NCI-H748 treated with DMSO at 0.1 percent for 48 hours (cell line): ENCODE data around the gene CLSTN3.
A peak's percentile ranks its signal among the peaks of the same experiment; 100 is the strongest.

Experiments
- DNase-seq: peaks from one replicate; lab custom pipeline; 2025; lab: John Stamatoyannopoulos, UW

The CLSTN3 gene

DNA sequence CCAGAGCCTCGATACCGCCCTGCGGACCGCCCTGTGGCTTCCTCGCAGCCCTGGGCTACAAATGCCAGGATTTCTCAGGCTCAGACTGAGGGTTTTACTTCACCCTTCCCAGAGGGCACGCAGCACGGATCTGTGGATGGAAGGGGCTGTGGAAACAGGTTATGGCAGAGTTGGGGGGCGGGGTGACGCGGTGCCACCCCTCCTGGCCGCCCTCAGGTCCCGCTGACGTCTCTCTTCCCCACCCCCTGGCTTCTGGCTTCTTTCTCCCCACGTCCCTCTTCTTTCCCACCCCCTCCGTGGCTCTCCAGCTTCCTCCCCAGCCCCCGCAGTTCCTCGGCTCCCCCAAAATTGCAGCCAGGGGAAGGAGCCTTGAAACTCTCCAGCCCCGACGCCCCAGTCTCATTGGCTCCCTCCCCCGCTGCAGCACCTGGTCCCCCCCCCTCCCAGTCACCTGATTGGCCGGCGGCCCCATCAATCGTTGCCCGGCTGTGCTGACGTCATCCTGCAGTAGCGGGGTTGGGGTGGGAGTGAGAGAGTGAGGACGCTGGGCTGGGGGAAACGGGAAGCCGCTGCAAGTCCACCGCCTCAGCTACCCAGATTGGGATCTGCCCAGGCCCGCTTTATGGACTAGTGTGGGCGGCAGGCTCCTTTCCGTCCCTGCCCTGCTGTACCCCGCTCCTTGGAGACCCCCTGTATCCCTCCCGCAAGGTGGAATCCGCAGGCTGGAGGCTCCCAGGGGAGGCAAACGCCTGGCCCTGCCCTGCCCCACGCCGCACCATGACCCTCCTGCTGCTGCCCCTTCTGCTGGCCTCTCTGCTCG is at the start of gene CLSTN3:
Gene CLSTN3 (plus strand): TSS at position 500 of the 820 bp plus-strand sequence. CDS start 278 bp downstream, at position 778.
- peak; percentile 53 for DNase-seq

DNA sequence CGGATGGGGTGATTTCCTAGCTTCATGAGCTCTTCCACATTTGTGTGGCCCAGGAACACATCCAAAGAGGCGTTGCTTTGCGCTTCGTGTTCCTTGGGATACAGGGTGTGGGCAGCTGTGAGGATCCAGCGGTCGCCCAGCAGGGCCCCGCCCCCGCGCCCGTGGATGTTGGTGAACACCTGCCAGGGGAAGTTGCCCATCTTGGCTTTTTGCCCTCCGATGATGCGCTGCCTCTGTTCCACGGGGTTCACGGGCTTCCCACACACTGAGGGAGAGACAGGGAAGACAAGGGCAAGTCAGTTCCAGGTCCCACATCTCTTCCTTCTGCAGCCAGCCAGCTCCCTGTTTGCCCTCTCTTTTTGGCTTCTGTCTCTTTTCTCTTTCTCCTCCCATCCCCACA is 49.1 kb upstream of the CLSTN3 start:
- DNase-seq = no peak

DNA sequence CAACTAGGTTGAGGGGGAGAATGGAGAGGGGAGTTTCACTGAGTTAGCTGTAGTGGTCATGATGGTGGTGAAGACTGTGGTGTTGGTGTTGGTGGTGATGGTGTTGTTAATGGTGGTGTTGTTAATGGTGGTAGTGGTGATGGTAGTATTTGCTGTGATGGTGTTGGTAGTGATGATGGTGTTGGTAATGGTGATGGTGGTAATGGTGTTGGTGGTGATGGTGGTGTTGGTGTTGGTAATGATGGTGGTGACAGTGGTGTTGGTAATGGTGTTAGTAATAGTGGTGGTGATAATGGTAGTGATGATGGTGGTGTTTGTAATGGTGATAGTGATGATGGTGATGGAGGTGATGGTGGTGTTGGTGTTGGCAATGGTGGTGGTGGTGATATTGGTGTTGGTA is 47.0 kb upstream of the CLSTN3 start:
- DNase-seq = no peak

DNA sequence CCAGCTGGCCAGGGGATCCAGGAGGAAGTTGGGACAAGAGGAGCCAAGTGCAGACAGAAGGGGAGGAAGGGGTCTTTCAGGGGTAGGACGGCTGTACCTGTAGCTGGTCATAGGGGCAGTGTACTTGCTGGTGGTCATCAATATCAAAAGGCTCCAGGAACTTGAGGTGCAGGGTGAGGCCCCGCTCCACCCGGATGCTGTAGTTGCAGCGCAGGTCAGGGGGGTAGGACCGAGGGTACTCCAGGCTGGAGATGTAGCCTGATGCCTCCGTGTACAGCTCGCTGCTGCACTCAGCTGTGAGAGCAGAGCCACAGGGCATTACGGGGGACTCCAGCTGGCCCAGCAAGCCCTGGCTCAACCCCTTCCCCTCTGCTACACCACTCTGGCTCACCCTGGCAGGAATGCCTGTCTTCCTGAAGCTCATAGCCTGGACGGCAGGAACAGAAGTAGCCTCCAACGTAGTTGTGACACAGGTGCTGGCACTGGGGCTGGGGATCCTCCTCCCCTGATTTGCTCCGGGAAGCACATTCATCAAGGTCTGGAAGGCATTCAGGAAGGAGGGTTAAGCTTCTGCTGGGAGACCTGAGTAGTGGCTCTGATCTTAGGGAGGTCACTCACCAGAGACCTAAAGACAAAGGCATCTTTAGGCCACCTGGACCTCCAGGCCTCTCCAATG is 40.8 kb upstream of the CLSTN3 start:
- no peak for DNase-seq

DNA sequence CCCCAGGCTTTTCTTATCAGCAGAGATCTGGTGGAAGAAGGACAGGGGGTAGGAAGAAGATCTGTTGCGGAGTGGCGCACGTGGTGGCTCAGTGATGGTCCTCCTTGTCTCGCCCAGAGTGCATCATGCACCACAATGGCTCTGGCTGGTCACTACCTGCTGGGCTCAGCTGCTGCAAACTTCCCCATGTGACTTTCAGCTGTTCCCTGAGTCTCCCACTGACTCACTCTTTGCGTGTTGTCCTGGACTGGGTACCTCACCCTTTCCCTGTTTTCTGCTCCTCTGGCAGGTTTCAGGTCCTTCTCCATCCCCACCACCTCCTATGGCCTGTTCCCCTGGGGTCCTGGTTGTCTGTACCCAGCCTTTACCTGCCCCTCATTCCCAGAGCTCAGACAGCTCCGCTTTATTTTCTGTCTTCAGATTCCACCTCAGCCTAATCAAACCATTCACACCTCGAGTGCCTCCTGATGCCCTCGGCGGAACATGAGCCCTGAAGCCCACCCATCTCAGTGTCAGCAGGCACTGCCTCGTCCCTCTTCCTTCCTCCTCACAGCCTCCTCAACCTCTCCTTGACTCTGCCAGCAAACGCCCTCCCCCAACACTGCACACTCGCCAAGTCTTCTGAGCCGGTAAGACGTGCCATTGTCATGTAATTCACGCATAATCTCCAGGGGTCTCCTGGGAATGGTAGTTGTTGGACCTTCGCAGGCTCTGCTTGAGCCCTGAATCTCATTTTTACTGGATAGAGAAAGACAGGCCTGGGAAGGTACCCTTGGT is 39.8 kb upstream of the CLSTN3 start:
- DNase-seq = no peak

DNA sequence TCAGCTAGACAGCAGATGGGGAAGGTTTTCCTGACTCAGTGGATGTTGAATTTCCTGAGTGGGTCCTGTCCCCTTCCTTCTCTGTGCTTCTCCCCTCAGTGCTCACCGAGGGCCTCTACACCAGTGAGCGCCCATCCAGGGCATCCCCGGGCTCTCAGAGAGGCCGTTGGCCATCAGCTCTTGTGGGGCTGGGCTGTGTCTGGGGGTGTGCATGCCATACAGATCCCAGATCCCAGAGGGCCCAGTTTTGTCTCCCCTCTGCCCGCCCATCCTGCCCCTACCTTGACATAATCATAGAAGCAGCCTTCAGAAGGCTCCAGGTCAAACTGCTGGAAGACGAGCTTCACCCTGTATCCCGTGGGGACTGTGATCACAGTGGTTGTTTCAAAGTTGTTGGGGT is 39.0 kb upstream of the CLSTN3 start:
- DNase-seq = no peak

DNA sequence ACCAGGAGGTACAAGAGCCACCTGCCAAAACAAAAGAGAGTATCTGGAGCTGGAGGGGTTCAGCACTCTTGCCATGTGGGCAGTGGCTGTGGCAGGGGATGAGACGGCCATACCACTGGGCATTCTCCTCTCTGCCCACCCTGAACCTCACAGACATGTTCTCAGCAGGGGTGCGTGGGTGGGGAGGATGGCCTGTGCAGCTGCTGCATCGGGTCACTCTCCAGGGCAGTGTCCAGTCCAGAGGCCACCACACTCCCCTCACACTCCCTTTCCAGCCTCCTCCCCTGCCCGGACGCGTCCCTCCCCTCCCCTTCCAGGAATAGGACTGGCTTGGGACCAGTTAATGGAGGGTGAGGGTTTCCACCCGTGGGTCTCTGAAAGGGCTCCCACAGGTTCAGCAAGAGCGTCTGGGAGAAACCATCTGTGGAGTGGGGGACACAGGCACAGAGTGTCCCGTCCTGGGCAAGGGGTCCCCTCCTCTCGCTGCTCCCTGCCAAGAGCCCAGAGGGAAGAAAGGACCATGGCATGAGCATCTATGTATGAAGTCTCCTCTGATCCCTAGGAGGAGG is 38.4 kb upstream of the CLSTN3 start:
- no peak for DNase-seq

DNA sequence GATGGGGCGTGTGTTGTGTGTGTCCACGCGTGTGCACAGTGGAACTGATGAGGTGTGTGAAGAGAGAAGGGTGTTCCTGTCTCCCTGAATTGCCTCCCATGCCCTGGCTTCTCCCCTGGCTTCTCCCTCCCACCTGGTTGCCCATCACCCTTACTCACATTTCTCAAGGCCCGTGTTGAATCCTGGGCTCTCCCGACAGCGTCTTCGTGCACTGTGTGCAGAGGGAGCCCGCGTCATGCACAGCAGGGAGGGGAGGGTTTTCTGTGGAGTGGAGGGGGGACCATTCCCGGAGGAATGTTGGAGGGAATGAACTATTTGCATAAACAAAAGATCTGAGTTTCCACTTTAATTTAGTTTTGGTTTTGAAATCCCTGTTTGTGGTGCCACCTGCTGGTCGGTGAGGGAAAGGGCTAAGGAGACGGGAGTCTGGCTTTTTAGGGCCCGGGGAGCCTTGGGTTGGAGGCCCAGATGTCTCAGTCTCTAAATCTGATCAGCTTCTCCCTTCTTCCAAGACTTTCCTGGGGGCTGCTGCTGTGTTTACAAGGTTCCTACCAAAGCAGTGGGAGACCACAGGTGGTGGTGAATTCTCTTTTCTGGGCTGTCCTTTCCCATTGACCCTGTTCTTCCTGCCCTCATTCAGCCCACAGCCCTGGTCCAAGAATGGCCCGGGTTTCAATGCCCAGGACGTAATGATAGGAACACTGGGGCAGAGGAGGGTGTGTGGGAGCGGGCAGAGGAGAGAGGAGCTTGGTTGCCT is 37.8 kb upstream of the CLSTN3 start, which contains the start of gene C1R:
Gene C1R (minus strand): TSS at position 217 of the 757 bp plus-strand sequence. CDS start 57 bp downstream, at position 160.
- DNase-seq = peak; percentile 21

DNA sequence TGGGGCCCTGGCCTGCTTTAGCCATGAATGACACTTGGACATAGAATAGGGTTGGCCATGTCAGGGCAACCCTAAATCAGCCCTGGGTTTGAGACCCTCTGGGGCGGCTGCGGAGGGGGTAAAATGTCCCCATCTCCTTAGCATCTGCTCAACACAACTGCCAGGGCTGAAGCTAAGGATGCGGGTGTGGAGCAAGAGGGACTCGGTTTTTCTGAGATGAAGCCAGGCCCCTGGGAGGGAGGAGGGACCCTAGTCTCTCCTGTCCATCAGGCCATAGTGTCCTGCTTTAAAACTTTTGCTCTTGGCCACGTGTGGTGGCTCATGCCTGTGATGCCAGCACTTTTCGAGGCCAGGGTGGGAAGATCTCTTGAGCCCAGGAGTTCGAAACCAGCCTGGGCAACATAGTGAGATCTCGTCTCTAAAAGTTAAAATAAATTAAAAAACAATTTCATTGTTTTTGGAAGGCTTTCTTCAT is 37.1 kb upstream of the CLSTN3 start:
- DNase-seq = no peak

DNA sequence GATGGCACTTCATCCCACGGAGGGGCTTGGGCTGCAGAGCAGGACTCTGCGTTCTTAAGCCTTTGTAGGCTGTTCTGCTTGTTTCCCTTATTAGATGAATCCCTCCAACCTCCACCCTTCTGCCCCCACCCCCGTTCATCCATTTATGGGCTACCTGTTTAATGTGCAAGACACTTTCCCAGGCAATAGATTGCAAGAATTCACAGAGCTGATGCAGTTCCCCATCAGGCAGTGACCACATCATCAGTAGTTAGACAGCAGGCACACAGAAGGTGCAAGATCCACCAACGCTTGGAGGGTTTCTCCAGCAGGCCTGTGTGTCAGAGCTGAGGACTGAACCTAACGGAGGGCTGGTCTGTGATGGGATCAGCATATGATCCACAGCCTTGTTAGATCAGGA is 36.7 kb upstream of the CLSTN3 start:
- no peak for DNase-seq

DNA sequence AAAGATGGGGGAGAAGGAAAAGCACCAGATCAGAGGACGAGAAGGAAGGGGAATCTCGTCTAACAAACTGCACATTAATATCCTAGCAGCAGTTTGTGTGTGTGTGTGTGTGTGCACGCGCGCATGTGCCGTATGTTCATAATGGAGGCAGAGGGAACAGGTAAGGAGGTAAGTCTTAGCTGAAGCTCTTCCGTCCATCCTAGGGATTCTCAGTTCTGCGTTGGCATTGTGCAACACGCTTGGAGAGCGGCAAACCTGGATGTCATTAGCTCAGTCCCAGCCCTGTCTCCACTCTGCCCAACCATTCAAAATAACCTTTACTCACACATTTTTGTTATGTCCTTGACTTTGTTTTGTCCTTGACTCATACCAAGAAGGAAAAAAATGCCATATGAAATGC is 36.3 kb upstream of the CLSTN3 start:
- DNase-seq = no peak

DNA sequence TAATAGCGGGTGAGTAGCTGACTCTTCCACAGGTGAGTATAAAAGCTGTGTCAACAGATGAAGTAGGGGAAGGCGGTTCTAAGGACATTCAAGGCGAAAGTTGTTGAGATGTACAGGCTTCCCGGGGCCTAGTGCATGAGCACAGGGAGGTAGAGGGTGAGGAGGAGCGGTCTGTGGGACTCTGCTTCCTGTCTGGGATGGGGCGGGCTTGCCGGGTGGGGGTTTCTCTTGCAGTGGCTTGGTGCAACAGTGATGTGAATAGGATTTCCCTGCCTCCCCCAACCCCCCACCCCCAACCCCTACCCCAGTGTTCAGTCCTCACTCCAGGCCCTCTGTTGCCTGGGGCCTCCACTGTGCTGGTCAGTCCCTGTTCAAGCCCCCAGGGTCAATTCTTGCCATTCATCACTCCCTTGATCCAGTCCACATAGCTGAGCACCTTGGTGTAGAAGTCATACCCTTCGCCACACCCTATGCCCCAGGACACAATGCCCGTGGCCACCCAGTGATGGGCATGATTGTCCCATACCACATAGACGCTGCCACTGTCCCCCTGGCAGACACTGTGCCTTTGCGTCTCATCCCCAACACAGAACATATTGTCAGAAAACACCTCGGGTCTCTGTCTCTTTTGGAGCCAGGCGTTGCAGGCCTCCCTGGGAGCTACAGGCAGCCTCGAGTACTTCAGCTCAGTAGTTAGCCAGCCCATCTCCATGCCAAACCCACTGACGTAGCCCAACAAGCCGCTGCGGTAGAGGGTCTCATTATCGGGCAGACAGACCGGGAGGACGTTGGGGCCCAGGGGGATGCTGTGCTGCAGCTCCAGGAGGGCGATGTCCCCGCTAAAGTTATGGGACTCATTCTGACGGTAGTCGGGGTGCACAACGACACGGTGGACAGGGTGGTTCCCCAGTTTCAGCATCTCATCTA is 33.9 kb upstream of the CLSTN3 start:
- DNase-seq = no peak

DNA sequence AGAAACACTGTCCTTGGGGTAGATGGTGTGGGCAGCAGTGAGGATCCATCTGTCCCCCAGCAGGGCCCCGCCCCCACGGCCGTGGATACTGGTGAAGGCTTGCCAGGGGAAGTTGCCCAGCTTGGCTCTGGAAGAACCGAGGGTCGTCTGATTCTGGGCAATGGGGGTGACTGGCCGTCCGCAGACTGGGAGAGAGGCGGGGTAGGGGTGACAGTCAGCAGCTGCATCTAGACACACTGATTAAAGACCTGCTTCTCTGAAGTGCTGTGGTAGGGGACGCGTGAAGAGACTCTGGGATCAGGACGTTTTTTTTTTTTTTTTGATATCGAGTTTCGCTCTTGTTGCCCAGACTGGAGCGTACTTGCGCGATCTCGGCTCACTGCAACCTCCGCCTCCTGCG is 33.2 kb upstream of the CLSTN3 start:
- DNase-seq = no peak

DNA sequence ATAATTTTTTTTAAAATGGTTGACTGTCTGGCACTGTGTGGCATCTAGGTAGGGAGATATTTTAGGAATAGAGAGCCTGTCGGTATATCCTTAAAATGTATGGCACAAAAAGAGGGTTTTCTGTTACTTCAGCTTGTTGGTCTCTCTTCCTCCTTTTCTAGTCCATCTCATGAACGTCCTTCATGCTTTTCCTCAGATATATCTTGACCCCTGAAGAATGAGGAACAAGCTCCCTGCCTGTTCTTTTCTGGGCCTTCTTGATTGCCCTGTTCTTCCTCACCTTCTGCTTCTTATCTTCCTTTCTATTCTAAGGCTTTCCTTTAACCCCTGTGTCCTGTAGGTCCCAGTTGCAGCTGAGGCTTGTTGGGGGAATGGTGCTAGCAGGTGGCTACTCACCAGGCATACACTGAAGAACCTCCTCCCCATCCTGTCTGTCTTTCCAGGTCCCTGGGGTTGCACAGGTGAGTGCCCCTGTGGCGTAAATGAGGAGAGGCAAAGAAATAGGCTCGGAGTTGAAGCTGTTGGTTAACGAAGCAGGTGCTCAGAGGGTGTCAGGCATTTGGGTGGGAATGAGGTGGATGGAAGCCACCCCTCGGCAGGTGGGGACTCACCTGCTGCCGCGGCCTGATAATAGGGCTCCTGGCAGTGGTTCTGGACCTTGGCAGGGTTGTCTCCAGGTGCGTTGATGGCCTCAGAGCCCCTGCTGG is 30.7 kb upstream of the CLSTN3 start:
- DNase-seq = no peak

DNA sequence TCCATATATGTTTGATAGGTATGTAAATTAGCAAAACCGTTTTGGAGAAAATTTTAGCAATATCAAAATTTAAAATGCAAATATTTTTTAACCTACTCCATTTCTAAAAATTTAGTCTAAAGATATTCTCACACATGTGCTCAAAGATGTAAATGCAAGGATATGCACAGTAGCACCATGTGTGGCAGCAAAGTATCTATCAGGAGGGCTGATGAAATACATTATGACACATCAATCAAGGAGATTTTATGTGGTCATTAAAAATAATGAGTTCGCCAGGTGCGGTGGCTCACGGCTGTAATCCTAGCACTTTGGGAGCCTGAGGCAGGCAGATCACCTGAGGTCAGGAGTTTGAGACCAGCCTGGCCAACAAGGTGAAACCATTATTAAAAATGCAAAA is 29.9 kb upstream of the CLSTN3 start:
- DNase-seq = no peak

DNA sequence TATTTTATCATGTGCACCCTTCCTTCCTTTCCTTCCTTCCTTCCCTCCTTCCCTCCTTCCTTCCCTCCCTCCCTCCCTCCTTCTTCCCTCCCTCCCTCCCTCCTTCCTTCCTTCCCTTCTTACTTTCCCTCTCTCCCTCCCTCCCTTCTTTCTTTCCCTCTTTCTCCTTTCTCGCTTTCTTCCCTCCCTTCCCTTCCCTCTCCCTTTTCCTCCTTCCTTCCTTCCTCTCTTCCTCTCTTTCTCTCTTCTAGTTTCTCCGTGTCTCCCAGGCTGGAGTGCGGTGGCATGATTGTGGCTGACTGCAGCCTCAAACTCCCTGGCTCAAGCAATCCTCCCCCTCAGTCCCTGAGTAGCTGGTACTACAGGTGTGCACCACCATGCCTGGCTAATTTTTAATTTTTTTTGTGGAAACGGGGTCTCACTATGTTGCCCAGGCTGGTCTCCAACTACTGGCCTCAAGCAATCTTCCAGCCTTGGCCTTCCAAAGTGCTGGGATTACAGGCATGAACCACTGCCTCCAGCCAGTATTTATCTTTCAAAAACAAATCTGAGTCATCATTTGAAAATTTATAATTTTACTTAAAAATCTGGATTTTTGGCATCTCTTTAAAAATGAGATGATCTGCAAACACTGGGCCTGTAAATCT is 29.0 kb upstream of the CLSTN3 start:
- no peak for DNase-seq

DNA sequence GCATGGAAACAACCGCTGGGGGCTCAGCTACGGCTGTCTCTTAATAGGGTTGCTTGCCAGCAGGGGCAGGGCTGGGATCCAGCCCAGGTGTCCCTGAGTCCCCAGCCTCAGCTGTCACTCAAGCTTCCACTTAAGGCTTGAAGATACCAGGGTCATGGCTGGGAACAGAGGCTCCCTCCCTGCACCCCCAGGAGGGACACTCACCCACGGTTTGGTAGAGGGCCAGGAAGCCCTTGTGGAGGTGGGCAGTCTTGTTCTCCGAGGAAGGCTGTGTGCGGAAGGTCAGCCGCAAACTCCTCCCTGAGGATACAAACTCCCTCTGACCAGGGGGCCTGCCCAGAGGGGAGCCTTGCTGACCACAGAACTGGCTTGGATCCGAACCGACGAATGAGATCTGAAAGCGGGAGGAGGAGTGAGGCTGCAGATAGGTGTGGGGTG is 28.5 kb upstream of the CLSTN3 start:
- no peak for DNase-seq

DNA sequence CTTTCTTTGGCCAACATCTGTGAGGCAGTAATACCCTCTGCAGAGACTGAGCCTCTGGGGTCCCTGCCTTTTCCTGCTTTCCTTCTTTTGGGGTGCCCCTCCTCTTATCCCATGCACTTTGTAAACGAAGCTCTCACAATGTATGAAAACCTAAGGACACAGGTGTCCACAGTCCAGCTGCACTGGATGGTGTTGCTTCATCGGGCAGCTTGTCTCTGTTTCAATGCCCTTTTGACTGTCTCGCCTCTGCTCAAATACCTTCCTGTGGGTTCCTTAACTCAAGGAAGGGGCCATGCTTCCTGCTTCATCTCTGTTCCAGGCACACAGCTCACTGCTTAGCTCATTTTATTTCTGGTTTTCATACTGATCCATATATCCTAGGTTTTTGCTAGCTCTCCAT is 27.6 kb upstream of the CLSTN3 start:
- DNase-seq = no peak
